HG02623 (cell line): ENCODE results near the gene OR1I1.

Source experiments
- ATAC-seq: cut with Tn5 transposase; IDR thresholded peaks from one replicate; pipeline ENCODE4 v1.9.1; 2021; ENCODE audit warnings: moderate library complexity; ENCODE audit not compliant: unreplicated experiment

The OR1I1 gene

DNA sequence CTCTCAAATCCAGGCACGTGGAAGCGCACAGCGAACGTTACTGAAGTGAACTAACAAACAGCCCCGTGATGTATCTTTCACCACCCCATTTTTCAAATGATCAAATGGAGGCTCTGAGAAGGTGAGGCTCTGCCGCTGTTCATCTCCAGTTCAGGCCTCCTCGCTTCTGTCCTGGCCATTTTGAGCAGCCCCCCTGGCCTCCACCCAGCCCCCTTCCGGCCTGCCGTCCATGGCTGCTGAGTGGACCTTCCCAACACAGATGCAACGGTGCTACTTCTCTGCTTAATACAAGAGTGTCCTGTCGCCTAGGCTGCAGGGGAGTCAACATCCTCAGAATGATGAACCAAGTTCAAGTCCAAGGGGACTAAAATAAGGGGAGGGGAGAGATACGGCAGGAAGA is 34.8 kb downstream of the OR1I1 start:
- no peak for ATAC-seq

DNA sequence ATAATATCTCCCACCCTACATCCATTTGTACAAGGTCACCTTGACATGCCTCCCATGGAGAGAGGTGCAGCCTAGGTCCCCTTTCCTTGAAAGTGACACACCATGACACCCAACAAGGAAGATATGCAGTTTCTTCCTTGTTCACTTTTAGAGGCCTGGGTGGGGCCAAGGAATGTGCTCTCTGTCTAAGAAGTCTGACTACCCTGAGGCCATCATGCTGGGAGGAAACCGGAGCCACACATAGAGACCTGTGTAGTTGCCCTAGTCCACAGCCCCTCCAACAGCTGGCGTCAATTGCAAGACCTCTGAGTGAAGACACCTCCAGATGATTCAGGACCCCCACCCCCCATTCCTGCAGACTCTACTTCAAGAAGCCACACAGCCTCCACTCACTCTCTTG is 36.2 kb downstream of the OR1I1 start:
- ATAC-seq: no peak

DNA sequence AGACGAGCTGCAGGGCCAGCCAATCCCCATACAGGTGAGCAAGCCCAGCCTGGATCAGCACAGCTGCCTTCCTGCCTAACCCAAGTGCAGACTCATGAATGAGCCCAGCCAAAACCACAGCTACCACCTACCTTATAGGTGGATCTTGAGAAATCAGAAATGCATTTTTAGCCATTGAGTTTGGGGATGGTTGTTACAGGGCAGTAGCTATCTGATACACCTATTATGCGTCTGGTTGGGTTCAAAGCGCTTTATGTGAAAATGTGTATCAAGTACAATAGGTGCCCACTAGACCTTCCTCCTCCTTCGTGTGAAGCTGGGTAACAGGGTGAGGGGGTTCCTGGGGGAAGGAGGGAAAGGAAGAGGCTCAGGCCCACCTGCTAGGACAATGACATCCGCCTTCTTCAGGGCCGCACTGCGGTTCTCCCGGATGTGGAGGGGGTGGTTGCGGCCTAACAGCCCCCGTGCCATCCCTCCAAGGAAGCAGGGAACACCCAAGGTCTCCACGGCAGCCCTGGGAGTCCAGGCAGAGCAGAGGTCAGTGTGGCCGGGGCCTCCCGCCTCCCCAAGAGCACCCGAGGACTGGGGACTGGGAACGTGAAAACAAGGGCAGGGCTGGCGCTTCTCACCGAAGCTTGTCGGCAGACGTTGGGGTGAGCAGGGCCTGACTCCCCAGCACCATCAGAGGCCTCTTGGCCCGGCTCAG is 36.9 kb downstream of the OR1I1 start:
- no peak for ATAC-seq

DNA sequence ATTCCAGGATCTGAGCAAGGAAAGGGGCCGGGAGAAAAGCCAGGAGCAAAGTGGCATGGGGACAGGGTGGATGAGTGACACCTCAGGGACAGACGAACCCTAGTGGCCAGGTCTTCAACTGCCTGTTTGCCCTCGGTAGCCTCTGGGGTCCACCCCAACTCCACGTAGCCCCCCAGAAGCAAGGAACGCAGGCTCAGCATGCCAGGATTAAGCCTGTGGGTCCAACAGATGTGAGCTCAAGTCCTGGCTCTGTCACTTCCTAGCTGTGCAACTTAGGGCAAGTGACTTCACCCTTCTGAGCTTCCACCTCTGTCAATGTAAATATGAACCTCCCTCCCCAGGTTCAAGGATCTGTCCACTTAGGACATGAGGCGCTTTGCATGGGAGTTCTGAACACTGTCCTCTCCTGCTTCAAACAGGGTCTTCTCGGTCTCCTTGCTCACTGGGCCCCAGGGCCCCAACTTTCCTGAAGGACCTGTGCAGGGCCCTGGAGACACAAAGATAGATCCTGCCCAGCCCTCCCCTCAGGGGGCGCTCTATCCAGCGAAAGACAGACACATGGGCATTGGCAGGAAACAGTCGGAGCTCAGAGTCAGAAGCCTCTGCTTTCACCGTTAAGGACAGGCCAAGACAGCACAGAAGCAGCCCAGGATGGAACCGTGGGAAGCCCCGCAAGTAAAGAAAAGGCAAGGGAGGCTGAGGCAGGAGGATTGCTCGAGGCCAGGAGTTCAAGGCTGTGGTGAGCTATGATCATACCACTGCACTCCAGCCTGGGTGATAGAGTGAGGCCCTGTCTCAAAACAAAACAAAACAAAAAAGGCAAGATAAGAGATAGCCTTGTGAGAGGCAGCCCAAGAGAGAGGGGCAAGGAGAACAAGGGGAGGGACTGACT is 38.4 kb downstream of the OR1I1 start:
- no peak for ATAC-seq

DNA sequence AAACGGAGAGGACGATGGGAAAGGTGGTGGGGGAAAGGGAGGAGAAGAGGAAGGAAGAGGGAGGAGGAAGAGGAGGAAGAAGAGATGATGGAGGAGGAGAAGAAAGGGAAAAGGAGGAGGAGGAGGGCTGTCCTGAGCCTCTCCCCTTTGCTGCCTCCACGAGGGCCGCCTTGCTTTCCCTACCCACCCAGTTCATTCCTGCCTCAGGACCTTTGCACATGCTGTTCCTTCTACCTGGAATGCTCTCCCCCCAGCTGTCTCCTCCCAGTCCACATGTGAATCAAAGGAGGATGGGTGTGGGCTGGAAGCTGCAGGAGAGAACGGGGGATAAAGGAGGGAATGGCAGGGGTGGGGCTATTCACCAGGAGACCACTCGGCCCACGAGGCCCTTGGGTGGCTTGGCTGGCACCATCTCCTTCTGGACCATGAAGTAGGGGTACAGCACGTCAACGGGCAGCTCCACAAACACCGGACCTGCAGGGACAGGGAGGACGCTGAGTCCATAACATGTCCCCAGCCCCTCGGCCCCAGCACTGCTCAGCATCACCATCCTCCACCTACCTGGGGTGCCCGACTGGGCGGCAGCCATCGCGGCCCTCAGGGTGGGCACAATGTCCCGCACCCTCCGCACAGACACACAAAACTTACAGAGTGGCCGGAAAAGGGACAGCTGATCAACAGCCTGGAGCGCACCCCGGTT is 40.5 kb downstream of the OR1I1 start:
- no peak for ATAC-seq

DNA sequence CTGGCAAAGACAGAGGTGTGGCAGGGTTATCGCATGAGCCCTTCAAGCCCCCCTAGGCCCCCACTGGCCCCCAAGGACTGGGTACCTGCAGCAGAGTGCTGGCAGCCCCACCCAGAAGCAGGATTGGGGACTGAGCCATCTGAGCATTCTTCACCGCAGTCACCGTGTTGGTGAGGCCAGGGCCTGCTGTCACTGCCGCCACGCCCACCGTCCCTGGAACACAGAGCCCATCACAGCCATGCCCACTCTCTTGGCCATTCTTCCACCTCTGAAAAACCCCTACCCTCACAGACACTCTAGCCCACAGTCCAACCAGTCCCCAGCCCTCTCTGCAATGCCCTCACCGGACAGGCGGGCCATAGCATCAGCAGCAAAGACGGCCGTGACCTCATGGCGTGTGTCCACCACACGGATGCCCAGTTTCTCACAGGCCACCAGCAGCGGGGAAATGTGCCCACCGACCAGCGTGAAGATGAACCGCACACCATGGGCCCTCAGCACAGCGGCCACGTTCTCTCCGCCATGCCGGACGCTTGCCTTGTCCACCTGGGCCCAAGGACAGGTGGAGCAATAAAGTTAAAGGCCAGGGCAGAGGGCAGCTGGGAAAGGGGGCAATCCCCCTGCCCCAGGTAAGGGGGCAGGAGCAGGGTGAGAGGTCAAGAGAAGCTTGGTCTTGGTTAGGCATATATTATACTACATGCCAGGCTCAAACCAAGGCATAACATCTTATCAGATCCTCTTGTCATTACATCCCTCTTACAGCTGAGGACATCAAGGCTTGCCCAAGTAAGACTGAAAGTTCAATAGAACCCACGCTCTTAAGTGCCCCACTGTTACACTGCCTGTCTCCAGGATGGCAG is 41.2 kb downstream of the OR1I1 start:
- ATAC-seq: no peak

DNA sequence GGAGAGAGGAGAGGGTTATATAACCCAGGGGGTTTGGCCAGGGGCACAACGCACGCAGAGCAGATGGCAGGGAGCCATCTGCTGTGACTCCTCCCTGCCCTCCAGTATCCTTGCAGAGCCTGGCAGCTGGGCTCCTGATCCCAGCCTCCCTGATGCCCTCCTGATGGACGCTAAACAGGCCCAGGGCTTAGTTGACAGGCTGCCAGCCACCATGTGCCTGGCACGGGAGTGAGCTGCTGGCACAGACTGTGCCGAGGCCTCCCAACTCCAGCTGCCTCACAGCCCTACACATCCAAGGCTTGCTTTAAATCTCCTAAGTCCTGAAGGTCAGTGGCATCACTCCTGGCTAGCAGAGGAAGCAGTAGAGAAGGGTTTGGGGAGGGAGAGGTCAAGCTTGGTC is 41.9 kb downstream of the OR1I1 start:
- ATAC-seq: no peak

DNA sequence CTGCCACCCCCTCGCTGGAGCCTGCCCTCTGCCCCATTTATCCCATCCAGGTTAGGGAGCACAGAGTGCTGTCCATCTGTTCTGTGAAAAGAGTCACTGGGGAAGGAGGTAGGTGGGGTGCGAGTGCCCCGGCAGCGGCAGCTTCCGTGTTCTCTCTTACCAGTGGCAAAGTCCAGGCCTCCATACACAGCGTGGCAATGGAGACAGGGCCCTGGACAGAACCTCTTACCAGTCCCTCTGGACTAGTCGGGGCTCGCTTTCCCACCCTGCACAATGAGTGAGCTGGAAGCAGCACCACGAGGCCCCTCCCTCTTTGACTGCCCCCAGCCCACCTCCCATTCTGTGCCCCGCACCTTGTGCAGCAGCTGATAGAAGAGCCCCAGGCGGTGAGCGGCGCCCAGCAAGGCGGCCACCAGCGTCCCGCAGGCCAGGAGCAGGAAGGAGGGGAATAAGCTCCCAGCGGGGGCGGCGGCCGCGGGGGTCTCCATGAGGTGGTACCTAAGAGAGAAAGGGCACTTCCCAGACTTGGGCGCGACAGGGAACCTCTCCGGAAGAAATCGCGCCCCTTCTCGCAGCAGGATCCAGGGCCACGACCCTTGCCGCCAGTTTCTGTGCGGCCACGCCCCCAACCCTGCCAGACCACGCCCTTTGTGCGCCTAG is 42.7 kb downstream of the OR1I1 start:
- ATAC-seq: no peak

DNA sequence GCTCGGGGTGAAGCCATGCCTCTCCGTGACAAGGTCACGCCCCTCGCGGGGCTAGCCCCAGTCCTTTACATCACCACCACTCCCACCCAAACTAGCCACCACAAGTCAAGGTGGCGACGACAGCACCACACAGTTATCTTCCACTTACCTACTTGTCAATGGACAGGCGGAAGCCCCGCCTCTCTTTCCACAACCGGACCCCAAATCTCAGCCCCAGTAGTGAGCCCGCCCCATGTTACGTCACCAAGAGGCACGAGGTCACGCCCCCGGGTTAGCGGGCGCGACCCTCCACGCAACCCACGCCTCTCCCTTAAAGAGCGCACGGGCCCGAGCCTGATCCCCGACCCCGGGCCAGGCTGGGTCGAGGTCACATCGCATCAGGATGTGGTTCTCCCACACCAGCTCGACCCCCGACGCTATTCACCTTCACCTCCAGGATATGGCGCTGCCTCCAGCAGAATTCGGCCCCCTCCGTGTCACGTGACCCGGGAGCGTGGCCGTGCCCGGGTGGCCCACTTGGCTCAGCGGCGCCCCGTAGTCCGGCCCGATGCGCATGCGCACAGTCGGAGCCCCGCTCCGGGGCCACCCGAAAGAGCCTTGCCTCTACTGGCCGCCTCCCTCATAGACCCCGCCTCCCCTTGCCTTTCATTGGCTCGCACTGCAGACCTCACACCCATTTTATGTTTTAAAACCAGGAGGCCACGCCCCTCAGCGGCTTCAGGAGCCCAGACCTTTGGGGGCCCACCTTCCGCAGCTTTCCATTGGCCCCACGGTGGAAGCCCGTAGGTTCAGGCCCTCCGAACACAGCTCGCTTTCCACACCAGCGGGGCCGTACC is 43.4 kb downstream of the OR1I1 start:
- peak; percentile 84 for ATAC-seq

DNA sequence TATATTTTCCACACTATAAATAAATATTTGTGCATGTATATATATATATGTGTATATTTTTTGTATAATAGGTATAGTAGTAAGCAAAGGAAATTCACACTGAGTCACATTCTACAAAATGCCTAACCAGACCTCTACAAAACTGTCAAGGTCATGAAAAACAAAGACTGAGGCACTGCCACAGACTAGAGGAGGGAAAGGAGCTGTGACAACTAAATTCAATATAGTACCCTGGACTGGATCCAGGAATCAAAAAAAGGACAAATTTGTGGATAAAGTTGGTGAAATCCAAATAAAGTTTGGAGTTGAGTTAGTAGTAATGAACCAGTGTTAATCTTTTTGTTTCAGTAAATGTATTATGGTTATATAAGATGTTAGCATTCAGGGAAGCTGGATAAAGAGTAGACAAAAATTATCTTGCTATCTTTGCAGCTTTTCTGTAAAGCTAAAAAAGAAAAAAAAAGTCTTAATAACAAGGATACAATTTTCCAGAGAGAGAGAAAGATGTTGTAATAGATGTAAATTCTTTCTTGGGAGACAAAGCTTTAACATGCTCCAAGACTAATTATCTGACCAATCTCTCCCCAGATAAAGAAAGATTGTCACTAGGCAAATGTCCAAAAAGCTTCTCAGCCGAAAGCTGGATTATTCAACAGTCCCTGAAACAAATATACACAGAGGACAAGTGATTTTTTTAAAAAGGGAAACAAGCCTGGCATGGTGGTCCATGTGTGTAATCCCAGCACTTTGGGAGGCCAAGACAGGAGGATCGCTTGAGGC is 44.3 kb downstream of the OR1I1 start:
- no peak for ATAC-seq

DNA sequence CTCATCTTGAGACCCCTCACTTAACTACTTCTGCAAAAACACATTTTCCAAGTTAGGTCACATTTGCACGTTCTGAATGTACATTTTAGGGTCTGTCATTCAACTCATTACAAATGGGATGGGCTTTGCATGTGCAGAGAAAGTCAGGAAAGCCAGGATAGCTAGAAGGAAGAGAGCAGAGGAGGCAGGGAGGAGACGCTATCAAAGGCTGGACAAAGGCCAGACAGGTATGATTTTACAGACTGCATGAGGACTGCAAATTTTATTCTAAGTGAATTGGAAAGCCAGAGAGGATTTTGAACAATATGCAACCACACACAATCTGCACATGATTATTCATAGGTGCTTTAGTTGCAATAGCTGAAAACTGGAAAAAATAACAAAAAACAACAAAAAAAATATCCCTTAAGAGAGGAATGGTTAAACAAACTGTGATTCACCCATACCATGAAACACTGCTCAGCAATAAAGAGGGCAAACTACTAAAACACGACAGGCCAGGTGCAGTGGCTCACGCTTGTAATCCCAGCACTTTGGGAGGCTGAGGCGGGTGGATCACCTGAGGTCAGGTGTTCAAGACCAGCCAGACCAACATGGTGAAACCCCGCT is 46.3 kb downstream of the OR1I1 start:
- ATAC-seq: no peak

DNA sequence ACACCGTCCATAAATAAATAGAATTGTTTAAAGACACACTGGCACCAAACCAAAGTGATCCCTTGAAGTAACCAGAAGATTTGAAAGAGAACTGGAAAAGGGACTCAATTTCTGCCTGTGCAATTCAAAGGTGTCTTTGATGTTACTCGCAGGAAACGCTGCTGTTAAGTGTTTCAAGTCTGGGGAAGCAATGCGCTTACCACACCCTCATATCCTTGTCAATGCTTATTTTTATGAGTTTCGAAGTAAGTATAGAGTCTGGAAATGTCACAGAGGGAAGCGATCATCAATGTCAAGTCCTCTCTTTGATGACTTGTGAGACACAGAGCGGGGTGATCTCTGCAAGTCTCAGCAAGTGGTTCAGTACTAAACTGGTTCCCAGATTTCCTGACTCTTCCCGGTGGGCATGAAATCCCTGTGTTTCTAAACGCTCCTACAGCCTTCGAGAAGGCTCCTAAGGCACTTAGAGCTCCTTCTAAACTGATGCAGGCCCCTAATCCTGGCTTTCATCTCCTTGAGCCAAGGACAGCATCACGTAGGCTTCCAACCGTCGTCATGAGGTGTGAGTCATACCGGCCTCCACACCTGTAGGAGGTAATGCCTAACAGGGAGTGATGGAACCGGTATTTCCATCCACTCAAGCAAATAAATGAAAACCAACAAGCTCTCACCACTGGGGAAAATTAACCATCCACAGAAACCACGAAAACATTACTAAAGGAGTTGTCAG is 48.0 kb downstream of the OR1I1 start:
- ATAC-seq: no peak

DNA sequence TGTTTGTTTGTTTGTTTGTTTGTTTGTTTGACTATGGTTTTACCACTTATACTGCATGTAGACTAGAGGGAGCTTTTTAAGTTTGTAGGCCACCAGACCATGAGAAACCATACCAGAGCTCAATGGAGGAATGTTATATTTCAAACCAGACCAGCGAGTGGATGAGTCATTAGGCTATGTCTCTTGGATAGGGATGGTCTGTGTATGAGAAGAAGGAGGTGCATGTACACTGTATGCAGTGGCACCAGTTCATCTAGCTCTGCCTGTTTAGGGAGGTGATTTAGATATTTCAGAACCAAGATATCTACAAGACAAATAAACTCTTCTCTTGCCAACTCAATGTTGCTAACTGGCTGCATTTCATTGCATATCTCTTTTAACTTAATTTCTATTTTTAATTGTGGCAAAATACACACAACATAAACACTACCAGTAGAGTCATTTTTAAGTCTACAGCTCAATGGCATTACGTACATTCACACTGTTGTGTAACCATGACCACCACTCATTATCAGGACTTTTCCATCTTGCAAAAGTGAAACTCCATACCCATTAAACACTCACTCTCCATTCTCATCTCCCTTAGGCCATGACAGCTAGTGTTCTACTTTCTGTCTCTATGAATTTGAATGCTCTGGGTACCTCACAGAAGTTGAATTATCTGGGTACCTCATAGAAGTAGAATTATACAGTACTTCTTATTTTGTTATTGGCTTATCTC is 54.4 kb downstream of the OR1I1 start:
- ATAC-seq: no peak

DNA sequence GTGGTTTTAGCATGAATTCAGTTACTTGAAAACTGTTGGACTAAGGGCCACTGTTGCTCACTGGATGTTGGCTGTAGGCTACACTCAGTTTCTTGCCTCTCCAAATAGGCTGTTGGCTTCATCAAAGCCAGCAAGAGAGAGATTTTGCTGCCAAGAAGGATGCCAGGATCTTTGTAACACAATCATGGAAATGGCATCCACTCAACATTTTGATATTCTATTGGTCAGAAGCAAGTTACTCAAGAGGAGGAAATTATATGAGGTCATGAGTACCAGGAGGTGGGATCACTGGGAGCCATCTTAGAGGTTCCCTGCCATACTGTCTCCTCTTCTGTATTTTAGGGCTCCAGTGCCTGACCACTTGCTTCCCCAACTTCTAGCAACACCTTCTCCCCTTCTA is 55.8 kb downstream of the OR1I1 start:
- ATAC-seq: no peak

DNA sequence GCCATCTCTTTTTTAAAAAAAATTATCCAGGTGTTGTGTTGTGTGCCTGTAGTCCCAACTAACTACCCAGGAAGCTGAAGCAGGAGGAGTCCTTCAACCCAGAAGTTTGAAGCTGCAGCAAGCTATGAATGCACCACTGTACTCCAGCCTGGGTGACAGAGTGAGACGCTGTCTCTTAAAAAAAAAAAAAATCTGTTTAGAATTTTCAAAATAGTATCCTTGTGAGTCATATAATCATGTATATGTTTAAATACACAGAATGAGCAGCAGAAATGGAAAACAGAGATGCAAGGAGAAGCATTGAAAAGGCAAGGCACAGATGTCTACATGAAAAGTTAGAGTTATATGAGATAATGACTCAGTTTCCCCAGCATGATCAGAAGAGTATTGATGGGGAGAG is 56.4 kb downstream of the OR1I1 start:
- no peak for ATAC-seq

DNA sequence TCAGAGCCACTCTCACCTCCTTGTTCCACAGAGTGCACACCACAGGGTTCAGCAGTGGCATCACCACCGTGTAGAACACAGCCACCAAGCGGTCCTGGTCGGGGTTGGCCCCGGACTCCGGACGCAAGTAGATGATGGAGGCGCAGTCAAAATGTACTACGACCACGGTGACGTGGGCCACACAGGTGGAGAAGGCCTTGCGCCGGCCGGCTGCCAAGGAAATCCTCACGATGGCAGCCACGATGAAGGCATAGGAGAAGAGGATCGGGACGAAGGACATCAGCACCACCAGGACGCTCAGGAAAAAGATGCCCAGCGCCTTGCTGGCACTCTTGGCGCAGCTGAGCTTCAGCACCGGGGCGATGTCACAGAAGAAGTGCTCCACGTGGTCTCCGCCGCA is 59.1 kb downstream of the OR1I1 start:
- no peak for ATAC-seq

DNA sequence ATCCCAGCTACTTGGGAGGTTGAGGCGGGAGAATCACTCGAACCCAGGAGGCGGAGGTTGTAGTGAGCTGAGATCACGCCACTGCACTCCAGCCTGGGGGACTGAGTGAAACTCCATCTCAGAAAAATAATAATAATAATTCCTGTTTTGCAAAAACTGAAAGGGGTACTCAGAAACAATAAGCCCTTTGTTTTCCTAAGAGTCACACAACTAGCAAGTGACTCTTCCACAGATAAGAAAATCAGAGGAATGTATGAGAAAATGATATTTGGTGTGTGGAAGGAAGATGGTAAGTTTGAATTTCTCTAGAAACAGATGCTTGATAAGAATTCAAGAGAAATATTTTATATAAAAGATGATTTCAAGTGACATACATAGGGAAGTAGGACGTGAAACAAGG is 60.3 kb downstream of the OR1I1 start:
- no peak for ATAC-seq
